RPMI7951 (cell line): ENCODE measurements around the gene RNASE13. TPM values are rescaled to one million over a fixed set of nuclear protein-coding genes. Genes with fewer than 3 reads are reported as not detected.
A peak's percentile ranks its signal among the peaks of the same experiment; 100 is the strongest.
"Not testable (repeated sequence)": the region's sequence is repeated elsewhere in the genome, so short reads cannot be mapped to it uniquely, and the experiment has no call there.

Source experiments
- DNase-seq: peaks from one replicate; pipeline ENCODE4 v3.0.0-alpha.2; 2012; ENCODE audit warnings: low read depth
- total RNA-seq: library from RNA; depleted of rRNA; stranded (reverse); fragments of >200 nt; shearing (Covaris generic); gene quantifications from 2 replicates; pipeline ENCODE4 v1.2.3, GENCODE V29; 2014

The RNASE13 gene
- total RNA-seq, 1 experiment from 2014 or later, result not detected

DNA sequence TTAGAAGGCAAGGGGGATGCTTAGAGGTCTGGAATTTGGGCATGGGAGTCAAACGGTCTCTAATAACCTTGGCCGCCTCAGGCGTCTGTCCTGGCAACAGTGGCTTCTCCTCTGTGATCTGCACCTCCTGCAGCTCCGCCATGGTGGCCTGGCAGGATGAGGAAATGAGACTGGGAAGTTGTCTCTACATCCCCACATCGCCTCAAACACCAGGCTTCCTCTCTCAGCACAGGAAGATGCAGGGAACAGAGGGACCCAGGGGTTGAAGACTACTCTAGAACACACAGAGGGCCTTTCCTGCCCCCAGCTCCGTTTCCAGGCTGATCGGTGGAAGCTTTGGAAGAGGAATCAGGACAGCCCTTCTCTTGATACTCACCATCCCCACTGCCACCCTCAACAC lies 11.4 kb downstream of the RNASE13 start:
- DNase-seq, result no peak

DNA sequence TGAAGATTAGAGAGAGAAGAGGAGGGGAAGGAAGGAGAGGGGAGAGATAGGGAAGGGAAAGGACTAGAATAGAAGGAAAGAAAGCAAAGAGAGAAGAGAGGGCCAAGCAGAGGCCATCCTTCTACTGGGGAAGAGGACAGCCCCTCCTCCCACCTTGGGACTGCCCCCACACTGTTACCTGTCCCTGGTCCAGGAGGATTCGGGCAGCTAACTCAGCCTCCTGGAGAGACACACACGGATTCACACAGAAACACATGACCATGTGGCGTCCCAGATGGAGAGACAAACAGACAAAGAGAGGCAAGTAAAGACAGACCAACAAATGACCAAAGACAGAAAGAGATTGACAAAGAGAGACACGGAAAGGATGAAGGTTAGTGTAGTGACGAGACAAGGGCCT lies 11.9 kb downstream of the RNASE13 start:
- no peak for DNase-seq

- no peak for DNase-seq
Measured at GRCh38 chr14:21020977-21021545, 13.5 kb downstream of the RNASE13 start.

DNA sequence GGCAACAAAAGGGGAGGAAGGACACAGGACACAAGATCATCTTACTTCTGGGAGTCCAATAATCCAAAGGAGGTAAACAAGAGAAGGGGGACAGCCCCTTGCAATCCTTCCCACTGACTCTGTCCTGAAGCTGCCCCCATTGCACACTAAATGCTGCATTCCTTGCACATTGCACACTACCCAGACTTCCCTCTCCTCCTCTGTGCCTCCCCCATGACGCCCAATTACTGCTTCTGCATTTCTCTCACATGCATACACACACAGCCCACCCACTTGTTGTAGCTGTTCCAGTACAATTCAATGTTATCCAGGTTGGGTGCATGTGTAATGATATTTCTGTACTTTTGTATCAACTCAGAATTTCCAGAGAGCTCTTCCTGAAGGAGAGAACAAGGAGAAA lies 15.2 kb downstream of the RNASE13 start:
- DNase-seq, result no peak

DNA sequence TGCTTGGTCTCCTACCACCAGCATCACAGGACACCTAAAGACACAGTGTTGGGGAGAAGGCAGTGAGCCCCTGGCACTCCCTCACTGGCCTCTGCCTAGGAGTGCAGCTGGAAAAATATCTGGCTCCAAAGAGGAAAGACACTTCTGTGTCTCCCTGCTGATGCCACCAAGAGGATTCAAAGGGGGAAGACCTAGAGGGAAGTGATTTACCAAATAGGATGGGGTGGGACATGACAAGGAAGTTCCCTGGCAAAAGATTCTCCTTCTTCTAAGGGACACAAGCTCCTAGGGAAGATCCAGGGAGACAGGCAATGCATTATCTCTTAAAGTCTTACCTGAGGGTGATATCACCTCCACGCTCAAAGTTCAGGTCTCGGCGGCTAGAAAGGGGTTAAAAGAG lies 15.8 kb downstream of the RNASE13 start:
- DNase-seq, result no peak

- no peak for DNase-seq
Measured at GRCh38 chr14:21018286-21018685, 16.3 kb downstream of the RNASE13 start.

GRCh38 chr14:21017528-21018245 lies 16.9 kb downstream of the RNASE13 start:
- DNase-seq, result no peak

DNA sequence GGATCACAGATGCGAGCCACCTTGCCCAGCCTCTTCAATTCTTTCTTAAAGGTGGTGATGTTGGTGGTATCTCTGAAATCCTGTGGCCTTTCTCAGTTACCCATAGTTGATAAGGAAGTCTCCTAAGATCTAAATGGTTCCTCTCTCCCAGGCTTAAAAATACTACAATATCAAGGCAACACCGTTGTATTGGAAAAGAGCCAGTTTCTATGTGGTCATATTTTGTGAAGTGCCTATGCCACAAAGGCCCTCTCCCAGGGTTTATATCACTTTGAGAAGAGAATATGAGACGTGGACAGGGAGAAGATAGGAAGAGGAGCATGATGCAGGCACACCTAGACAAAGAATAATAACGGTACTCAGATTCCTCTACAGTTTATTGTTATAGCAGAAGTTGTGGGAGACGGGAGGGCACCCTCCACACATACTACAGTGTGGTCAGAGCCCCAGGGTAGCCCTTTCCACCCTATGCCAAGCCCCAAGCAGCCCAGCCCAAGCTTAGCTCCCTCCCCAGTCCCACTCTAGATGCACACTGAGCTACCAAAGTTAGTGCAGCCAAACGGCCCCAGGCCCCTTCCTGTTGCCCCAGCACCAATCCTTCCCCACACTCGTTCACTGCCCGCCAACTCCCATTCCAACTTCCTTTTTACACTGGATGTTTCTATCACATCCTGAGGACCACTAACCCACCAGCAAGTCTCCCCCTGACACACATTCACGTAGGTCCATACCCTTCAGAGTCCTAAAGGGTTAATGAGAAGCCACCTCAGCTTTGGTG lies 18.0 kb downstream of the RNASE13 start:
- DNase-seq, result no peak

GRCh38 chr14:21015312-21015711 lies 19.3 kb downstream of the RNASE13 start:
- DNase-seq, result no peak

GRCh38 chr14:21014761-21015190 lies 19.8 kb downstream of the RNASE13 start:
- DNase-seq, result peak; percentile 74

- DNase-seq, result no peak
Measured at GRCh38 chr14:21011136-21011535, 23.5 kb downstream of the RNASE13 start.

GRCh38 chr14:21009721-21010120 lies 24.9 kb downstream of the RNASE13 start:
- DNase-seq, result not testable (repeated sequence)

DNA sequence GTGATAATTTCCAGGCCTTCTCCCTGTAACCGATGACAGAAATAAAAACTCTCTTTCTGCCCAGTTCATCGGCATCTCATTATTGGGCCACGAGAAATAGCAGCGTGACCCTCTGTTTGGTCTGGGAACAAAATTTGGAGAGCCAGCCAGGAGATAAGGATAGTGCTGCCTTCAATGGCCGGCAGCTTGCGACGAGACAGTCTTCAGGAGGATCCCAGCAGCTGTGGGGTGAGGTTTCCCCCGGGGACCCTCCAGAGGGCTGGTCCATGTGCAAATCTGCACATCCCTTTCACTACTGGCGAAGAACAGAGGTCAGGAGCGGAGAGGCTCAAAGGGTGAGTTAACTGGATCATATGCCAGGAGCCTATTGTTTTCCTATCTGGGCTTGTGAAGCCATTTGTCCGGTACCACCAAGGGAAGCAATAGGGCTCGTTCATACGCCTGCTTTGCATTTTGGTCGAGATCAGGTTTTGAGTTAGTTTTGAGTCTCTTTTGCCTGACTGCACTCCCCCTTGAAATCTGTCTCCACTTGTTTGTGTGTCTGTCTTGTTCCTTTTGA lies 30.7 kb downstream of the RNASE13 start:
- no peak for DNase-seq

GRCh38 chr14:21001218-21001617 lies 33.4 kb downstream of the RNASE13 start:
- DNase-seq, result no peak

GRCh38 chr14:20999591-20999990 lies 35.0 kb downstream of the RNASE13 start:
- no peak for DNase-seq

- DNase-seq, result peak; percentile 78
Measured at GRCh38 chr14:20998674-20999366, 35.8 kb downstream of the RNASE13 start, which contains the start of gene SLC39A2. Gene SLC39A2, plus strand, starts transcription at chr14:20999293. Its CDS starts 154 bp downstream, at chr14:20999447.

- no peak for DNase-seq
Measured at GRCh38 chr14:20998139-20998538, 36.5 kb downstream of the RNASE13 start.

DNA sequence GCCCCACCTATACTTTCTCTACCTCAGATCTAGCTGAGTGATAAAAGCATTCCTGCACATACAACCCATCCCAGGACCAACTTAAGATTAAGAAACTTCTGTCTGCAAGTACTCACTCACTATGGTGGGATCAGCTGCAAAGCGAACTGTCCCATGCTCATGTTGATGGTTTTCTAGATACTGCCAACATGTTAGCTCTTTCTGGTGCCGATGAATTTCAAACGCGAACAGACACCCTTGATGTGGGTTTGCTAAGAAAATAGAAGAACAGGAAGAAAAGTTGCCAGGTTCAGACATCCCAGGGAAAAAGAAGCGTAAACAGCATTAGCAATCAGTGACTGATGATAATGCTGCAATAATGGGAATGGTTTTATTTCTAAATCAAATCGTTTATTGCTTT lies 37.0 kb downstream of the RNASE13 start:
- no peak for DNase-seq

DNA sequence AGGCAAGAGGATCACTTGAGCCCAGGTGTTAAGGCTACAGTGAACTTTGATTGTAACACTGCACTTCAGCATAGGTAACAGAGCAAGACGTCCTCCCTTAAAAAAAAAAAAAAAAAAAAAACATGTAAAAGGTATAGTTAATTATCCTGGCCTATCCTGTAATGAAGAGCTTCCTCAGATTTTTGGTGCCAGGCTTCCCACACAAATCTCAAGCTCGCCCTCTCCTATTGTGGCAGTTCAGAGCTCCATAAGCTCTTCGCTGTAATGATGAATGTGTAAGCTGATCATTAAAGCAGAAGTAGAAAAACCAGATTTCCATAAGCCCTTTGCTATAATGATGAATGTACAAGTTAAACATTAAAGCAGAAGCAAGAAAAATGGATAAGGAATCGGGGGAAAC lies 37.5 kb downstream of the RNASE13 start:
- no peak for DNase-seq

DNA sequence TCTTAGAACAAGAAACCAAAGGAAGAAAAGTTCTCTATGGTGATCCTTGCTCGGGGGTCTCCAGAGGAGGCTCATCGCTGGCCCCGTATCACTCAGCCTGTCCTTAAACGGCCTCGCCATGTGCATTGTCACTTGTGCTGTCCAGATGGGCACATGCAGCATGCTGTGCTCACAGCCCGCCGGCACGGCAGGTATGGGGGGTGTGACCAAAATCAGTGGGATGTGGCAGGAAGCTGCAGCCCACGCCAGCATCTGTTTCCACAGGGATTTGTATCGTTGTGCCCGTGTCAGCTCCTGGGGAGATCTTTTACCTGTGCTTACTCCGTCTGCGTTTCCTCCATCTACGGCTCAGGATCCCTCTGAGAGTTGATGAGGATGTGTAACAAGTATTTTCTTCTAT lies 38.1 kb downstream of the RNASE13 start:
- DNase-seq, result no peak

DNA sequence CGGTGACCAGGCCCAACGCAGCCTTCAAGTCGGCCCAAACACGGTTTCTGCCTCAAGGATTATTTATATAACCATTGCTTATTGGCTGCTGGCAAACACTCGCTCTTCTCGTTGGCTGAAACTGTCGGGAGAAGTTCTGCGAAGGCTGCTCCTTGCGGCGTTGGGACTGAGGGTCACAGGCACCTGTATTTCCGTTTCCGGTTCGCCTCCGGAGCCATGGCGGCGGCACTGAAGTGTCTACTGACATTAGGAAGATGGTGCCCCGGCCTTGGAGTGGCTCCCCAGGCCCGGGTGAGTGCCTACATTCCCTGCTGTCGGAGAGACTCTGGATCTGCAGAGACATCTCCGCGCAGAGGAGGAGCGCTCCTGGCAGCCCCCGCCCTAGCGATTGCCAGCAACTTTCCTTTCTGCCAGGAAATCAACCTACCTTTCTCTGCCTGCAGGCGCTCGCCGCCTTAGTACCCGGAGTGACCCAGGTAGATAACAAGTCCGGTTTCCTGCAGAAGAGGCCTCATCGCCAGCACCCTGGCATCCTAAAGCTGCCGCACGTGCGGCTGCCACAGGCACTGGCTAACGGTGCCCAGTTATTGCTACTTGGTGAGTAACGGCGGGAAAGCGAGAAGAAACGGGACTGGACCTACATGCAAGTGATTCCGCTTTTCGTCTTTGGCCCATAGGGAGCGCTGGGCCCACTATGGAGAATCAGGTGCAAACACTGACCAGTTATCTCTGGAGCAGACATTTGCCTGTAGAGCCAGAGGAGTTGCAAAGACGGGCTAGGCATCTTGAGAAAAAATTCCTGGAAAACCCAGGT lies 44.6 kb downstream of the RNASE13 start, which contains the start of gene METTL17:
TSS of gene METTL17 (plus strand) at position 194 of the 814 bp plus-strand sequence. CDS start at position 217, 23 bp downstream.
- DNase-seq, result peak; percentile 97
